ENCODE measurements around the gene SPEN. TPM values are rescaled to one million over a fixed set of nuclear protein-coding genes. Genes with fewer than 3 reads are reported as not detected.

The SPEN gene
- total RNA-seq, 1 donor from 2014 or later, result 18.9 TPM

- no peak for DNase-seq (ENCODE audit: low read depth, low spot score)
Observed at GRCh38 chr1:15958793-15959192, 111.3 kb downstream of the SPEN start.

GRCh38 chr1:15959424-15959823 lies 111.9 kb downstream of the SPEN start:
- DNase-seq (ENCODE audit: low read depth, low spot score), result no peak

GRCh38 chr1:15959827-15960446 lies 112.4 kb downstream of the SPEN start:
- DNase-seq (ENCODE audit: low read depth, low spot score), result no peak

- no peak for DNase-seq (ENCODE audit: low read depth, low spot score)
Observed at GRCh38 chr1:15960808-15961207, 113.3 kb downstream of the SPEN start.

GRCh38 chr1:15961492-15961891 lies 114.0 kb downstream of the SPEN start:
- no peak for DNase-seq (ENCODE audit: low read depth, low spot score)

GRCh38 chr1:15962176-15962575 lies 114.7 kb downstream of the SPEN start:
- DNase-seq (ENCODE audit: low read depth, low spot score), result no peak

- DNase-seq (ENCODE audit: low read depth, low spot score), result no peak
Observed at GRCh38 chr1:15962671-15963362, 115.3 kb downstream of the SPEN start.

- no peak for DNase-seq (ENCODE audit: low read depth, low spot score)
Observed at GRCh38 chr1:15963363-15963967, 116.0 kb downstream of the SPEN start.

- no peak for DNase-seq (ENCODE audit: low read depth, low spot score)
Observed at GRCh38 chr1:15963968-15964648, 116.6 kb downstream of the SPEN start.

- DNase-seq (ENCODE audit: low read depth, low spot score), result no peak
Observed at GRCh38 chr1:15965228-15965767, 117.8 kb downstream of the SPEN start.

GRCh38 chr1:15966081-15966955 lies 118.8 kb downstream of the SPEN start:
- no peak for DNase-seq (ENCODE audit: low read depth, low spot score)

- DNase-seq (ENCODE audit: low read depth, low spot score), result no peak
Observed at GRCh38 chr1:15966956-15967344, 119.4 kb downstream of the SPEN start.

GRCh38 chr1:15968172-15968571 lies 120.7 kb downstream of the SPEN start:
- no peak for DNase-seq (ENCODE audit: low read depth, low spot score)

GRCh38 chr1:15969321-15969880 lies 121.9 kb downstream of the SPEN start:
- DNase-seq (ENCODE audit: low read depth, low spot score), result no peak

GRCh38 chr1:15970911-15971310 lies 123.4 kb downstream of the SPEN start:
- DNase-seq (ENCODE audit: low read depth, low spot score), result no peak

- no peak for DNase-seq (ENCODE audit: low read depth, low spot score)
Observed at GRCh38 chr1:15972409-15972808, 124.9 kb downstream of the SPEN start.

- DNase-seq (ENCODE audit: low read depth, low spot score), result no peak
Observed at GRCh38 chr1:15973772-15974171, 126.3 kb downstream of the SPEN start.

GRCh38 chr1:15974855-15975254 lies 127.3 kb downstream of the SPEN start:
- no peak for DNase-seq (ENCODE audit: low read depth, low spot score)

GRCh38 chr1:15975358-15975804 lies 127.9 kb downstream of the SPEN start:
- DNase-seq (ENCODE audit: low read depth, low spot score), result no peak

GRCh38 chr1:15975805-15976680 lies 128.5 kb downstream of the SPEN start, which contains the start of gene ZBTB17:
ZBTB17 (minus strand) TSS chr1:15976101; CDS start chr1:15948495, 27,606 bp downstream.
- DNase-seq (ENCODE audit: low read depth, low spot score), result peak; percentile 73
